GM12875 (cell line): Measurements from ENCODE around the gene SCYL3.

Experiments used
- H3K4me3 ChIP-seq: one replicate; pipeline ENCODE4 v1.5.1; 2011; ENCODE audit warnings: low read depth, low read length, control low read depth
- CTCF ChIP-seq: IDR thresholded peaks from 2 replicates; pipeline ENCODE4 v1.5.1; 2011; ENCODE audit warnings: low read depth, mild to moderate bottlenecking, control low read depth, inconsistent platforms, low read length, moderate library complexity, borderline replicate concordance; ENCODE audit not compliant: insufficient read depth

SCYL3 gene, protein sequence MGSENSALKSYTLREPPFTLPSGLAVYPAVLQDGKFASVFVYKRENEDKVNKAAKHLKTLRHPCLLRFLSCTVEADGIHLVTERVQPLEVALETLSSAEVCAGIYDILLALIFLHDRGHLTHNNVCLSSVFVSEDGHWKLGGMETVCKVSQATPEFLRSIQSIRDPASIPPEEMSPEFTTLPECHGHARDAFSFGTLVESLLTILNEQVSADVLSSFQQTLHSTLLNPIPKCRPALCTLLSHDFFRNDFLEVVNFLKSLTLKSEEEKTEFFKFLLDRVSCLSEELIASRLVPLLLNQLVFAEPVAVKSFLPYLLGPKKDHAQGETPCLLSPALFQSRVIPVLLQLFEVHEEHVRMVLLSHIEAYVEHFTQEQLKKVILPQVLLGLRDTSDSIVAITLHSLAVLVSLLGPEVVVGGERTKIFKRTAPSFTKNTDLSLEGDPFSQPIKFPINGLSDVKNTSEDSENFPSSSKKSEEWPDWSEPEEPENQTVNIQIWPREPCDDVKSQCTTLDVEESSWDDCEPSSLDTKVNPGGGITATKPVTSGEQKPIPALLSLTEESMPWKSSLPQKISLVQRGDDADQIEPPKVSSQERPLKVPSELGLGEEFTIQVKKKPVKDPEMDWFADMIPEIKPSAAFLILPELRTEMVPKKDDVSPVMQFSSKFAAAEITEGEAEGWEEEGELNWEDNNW

DNA sequence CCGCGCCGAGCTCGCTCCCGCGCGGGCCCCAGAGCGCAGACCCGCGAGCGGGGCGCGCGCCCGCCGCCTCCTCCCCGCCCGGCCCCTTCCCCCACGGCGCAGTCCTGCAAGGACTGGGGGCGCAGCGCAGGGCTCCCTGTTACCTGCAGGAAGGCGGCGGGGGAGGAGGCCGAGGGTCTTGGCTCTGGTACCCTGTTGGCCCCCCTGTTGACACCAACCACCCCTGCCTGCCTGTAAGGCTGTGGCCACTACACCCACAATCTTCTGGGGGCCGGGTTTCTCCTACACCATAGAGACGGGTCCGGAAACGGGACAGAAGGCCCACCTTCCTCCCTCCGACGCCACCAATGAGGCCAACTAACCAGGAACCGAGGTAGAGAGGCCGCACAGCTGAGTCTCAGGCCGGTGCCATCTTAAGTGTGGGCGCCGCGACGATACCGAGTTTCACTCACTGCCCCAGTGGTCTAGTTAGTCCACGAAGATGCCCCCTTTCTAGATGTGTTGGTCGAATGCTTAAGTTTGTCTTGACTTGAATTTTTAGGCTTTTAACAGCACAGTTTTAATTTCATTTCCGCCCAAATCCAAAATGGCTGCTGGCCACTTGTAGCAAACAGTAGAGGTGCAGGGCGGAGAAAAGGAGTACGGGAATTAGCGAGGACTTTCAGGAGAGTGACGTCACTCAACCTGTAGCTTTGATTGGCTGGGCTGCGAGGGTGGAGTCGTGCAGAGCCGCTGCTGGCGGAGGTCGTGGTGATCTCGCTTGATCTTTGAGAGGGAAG lies at the start of gene SCYL3:
Gene SCYL3, minus strand, starts transcription at position 252 of the 779 bp plus-strand sequence. CDS start 5,056 bp downstream, outside the sequence.
- peak within 1 kb of the TSS; percentile 98 for H3K4me3 ChIP-seq
- TF ChIP-seq CTCF, result no peak

DNA sequence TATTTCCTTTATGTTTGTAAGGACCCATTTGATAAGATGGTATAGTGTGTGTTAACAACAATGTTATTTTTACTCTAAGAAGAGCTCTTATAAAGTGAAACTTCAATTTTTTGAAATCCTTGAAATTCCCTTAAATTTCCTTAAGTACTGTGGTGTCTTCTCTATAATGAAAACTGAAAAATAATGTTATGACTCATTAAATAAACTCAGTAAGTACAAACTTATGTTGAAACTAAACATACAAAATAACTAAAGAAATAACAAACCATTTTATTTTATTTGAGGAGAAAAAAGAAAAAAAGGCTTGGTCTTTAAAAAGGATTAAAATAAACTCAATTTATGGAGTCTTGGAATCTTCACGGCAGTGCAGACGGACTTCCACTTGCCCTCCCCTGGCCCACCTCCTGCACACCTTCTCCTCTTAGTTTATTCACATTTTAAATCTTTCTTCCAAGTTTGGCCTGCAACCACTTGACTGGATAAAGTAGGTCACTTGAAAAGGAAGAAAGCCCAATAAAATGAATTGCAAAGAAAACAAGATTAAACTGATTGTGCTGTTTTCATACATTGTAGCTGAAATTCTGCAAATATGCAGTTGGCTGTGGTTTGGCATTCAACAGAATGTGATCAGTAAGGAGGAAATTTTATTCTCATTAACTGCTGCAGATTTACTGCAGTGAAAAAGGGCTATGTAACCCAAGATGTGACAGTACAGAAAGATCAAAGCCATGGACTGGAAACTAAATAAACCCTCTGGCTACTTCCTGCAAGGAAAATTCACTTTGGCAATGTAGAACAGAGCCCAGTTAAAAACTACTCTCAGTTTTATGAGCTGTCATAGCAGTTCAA lies 48.5 kb upstream of the SCYL3 start:
- no peak overlapping the region for H3K4me3 ChIP-seq
- TF ChIP-seq CTCF, result no peak

- no peak overlapping the region for H3K4me3 ChIP-seq
- TF ChIP-seq CTCF, result no peak
Observed at GRCh38 chr1:169933984-169934725, 40.5 kb upstream of the SCYL3 start.

DNA sequence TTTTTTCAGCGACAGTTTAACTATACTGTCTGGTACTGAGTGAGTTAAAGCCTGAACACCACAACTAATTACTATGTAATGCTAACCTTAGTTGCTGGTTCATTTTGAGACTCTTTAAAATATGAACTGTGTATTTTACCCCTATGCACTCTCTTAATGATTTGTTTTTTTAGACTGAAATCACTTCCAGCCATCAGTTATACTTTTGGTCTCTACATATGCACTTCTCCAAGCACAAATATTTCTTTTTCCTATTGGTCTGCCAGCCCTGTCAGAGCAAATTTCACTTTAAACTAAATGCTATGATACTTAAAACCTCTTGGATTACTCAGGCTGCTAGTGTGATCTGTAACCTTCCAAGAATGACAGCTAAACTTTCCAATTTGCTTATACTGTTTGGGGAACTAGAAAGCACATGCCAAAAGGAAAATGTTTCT lies 38.1 kb upstream of the SCYL3 start:
- TF ChIP-seq CTCF, result no peak
- H3K4me3 ChIP-seq, result no peak overlapping the region

DNA sequence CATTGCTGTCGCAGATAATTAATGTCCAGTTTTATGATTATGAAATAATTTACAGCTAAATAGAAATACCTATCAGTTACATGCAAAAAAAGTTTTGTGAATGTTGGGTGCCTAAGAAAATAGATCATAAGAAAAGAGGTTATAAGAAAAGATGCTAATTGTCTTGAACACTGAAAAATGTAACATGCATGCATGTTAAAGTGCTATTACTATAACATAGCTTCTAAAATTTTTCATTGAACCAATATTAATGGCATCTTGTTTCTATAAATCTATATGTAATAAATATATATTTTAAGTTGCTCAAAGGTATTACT lies 35.5 kb upstream of the SCYL3 start:
- no peak for TF ChIP-seq CTCF
- no peak overlapping the region for H3K4me3 ChIP-seq
